GM10248 (cell line): ENCODE data around the gene TM7SF2.

ENCODE experiments used
- CTCF ChIA-PET: fragments of 300-600 bp; sonication (Branson Sonifier 250); formaldehyde crosslinking; extraction: SDS; loops from one replicate; lab custom pipeline; 2021; ENCODE audit warnings: antibody characterized with exemption; lab: Yijun Ruan, JAX
- POLR2A ChIA-PET: fragments of 350-650 bp; sonication (Branson Sonifier 250); formaldehyde crosslinking; extraction: SDS; loops from one replicate; lab custom pipeline; 2020; ENCODE audit warnings: antibody characterized with exemption; lab: Yijun Ruan, JAX
- DNase-seq: peaks from one replicate; pipeline ENCODE4 v3.0.0; 2012; ENCODE audit errors: extremely low spot score
- TF ChIP-seq, protein P1 (sequence below): IDR thresholded peaks from 2 replicates; pipeline ENCODE4 v1.5.1; 2012; ENCODE audit warnings: mild to moderate bottlenecking, low read depth; ENCODE audit errors: extremely low read depth, missing control alignments, control extremely low read depth

Gene TM7SF2

DNA sequence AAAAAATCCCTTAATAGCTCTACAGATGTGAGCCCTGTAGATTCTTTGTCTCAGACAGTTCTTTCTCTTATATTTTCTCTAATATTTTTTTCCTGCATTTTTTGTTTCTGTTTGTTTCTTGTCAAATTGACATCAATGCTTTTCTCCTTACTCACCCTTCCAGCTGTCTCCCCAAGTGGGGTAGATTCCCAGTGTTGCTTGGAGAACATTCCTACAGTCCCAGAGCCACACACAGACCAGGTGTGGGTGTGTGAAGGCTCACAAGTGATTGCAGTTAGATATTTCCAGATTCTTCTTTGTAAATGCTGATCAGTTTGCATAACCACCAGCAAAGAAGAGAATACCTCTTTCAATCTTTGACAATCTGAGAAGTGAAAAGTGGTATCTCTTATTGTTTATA, 8.2 kb upstream of the TM7SF2 start:
- no peak for DNase-seq
- ChIA-PET CTCF (interaction anchor here (1.6 to 10.5 kb wide), 3 partner anchors 7 to 91 kb away, joined by 3 to 165 read pairs (median 5); partner anchors contain the start of gene TM7SF2), POLR2A (interaction anchor here (0.6 kb wide), 1 partner anchor 39 kb away, joined by 3 read pairs; no protein-coding TSS in a partner anchor)
- TF ChIP-seq, protein P1, sequence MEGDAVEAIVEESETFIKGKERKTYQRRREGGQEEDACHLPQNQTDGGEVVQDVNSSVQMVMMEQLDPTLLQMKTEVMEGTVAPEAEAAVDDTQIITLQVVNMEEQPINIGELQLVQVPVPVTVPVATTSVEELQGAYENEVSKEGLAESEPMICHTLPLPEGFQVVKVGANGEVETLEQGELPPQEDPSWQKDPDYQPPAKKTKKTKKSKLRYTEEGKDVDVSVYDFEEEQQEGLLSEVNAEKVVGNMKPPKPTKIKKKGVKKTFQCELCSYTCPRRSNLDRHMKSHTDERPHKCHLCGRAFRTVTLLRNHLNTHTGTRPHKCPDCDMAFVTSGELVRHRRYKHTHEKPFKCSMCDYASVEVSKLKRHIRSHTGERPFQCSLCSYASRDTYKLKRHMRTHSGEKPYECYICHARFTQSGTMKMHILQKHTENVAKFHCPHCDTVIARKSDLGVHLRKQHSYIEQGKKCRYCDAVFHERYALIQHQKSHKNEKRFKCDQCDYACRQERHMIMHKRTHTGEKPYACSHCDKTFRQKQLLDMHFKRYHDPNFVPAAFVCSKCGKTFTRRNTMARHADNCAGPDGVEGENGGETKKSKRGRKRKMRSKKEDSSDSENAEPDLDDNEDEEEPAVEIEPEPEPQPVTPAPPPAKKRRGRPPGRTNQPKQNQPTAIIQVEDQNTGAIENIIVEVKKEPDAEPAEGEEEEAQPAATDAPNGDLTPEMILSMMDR = no peak

- CTCF ChIA-PET = interaction anchor here (1.6 kb wide), 1 partner anchor 13 kb away, joined by 3 read pairs; no protein-coding TSS in a partner anchor
- DNase-seq = no peak
- TF ChIP-seq, protein P1 = no peak
- POLR2A ChIA-PET = no interaction called here
These were observed 7.0 kb upstream of the TM7SF2 start for GRCh38 chr11:65104628-65105027.

- TF ChIP-seq, protein P1 = no peak
- CTCF ChIA-PET = interaction anchor here (1.3 to 7.5 kb wide), 2 partner anchors 8 to 257 kb away, joined by 3 to 165 read pairs; partner anchors contain the start of gene VPS51
- DNase-seq = no peak
- POLR2A ChIA-PET = no interaction called here
These were observed 4.6 kb upstream of the TM7SF2 start for GRCh38 chr11:65107078-65107477.

DNA sequence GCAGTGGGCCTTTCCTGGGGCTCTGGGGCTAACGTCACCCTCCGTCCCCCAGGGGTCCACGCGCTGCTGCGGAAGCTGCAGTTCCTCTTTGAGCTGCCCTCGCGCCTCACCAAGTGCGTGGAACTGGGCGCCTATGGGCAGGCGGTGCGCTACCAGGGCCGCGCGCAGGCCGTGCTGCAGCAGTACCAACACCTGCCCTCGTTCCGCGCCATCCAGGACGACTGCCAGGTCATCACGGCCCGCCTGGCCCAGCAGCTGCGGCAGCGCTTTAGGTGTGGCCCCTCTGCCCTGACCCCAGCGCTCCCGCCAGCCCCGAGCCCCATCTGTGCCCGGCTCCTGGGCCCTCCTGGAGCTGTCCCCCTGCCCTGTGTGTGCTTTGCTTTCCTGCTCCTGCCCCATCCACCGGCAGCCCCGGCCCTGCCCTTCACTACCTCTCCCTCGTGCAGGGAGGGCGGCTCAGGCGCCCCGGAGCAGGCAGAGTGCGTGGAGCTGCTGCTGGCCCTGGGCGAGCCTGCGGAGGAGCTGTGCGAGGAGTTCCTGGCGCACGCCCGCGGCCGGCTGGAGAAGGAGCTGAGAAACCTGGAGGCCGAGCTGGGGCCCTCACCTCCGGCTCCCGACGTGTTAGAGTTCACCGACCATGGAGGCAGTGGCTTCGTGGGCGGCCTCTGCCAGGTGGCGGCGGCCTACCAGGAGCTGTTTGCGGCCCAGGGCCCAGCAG, 3.8 kb upstream of the TM7SF2 start:
- POLR2A ChIA-PET = interaction anchor here (0.6 kb wide), 2 partner anchors 288 to 417 kb away, joined by 5 to 7 read pairs; partner anchors contain the start of gene SCYL1
- DNase-seq = no peak
- CTCF ChIA-PET = interaction anchor here (0.7 to 7.5 kb wide), 6 partner anchors 9 to 257 kb away, joined by 3 to 165 read pairs (median 14); partner anchors contain the start of genes CAPN1 and VPS51
- TF ChIP-seq, protein P1 = no peak

DNA sequence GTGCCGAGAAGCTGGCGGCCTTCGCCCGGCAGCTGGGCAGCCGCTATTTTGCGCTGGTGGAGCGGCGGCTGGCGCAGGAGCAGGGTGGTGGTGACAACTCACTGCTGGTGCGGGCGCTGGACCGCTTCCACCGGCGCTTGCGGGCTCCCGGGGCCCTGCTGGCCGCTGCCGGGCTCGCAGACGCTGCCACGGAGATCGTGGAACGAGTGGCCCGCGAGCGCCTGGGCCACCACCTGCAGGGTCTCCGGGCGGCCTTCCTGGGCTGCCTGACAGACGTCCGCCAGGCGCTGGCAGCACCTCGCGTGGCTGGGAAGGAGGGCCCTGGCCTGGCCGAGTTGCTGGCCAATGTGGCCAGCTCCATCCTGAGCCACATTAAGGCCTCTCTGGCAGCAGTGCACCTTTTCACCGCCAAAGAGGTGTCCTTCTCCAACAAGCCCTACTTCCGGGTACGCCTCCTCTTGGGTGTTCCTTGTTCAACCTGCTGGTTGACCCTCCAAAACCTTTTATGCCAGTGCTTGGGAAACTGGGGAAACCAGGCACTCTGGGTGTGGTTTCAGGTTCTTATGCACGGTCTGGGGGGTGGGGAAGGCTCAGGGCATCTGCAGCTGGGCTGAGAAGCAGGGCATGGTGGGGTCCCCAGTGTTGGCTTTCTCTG, 3.1 kb upstream of the TM7SF2 start:
- POLR2A ChIA-PET = no interaction called here
- TF ChIP-seq, protein P1 = no peak
- DNase-seq = no peak
- CTCF ChIA-PET = interaction anchor here (0.7 to 7.5 kb wide), 10 partner anchors 10 to 258 kb away, joined by 3 to 165 read pairs (median 20); partner anchors contain the start of genes ARL2, CAPN1, CDC42EP2 and VPS51
